HepG2 (cell line): ENCODE measurements around the gene SREBF1. TPM values are rescaled to one million over a fixed set of nuclear protein-coding genes. Genes with fewer than 3 reads are reported as not detected.

Experiments used
- HOXA3 ChIP-seq: sonication (generic); formaldehyde crosslinking; IDR thresholded peaks from 2 replicates; pipeline ENCODE4 v1.5.0; 2020; ENCODE audit warnings: missing genetic modification reagents
- MXI1 ChIP-seq: IDR thresholded peaks from 3 replicates; pipeline ENCODE4 v1.6.1; 2012; ENCODE audit warnings: low read depth, low read length, inconsistent platforms, borderline replicate concordance
- NFYB ChIP-seq: sonication (generic); formaldehyde crosslinking; IDR thresholded peaks from 2 replicates; pipeline ENCODE4 v1.4.0; 2020; ENCODE audit warnings: missing genetic modification reagents
- NR2F6 ChIP-seq, 2 experiments: IDR thresholded peaks; 2 replicates each; pipeline ENCODE4 v1.6.1; 2016; ENCODE audit warnings: antibody characterized with exemption in 1 of 2, mild to moderate bottlenecking in 1 of 2
- RXRA ChIP-seq: sonication (generic); formaldehyde crosslinking; IDR thresholded peaks from 2 replicates; pipeline ENCODE4 v1.5.1; 2020; ENCODE audit warnings: missing genetic modification reagents
- SALL1 ChIP-seq: sonication (generic); formaldehyde crosslinking; IDR thresholded peaks from 2 replicates; pipeline ENCODE4 v1.8.0; 2022; ENCODE audit warnings: mild to moderate bottlenecking, missing genetic modification reagents
- SAP130 ChIP-seq: IDR thresholded peaks from 2 replicates; pipeline ENCODE4 v1.6.1; 2016; ENCODE audit warnings: low read depth
- SP4 ChIP-seq: sonication (generic); formaldehyde crosslinking; IDR thresholded peaks from 2 replicates; pipeline ENCODE4 v1.8.1; 2023; ENCODE audit warnings: mild to moderate bottlenecking, missing genetic modification reagents
- STAG1 ChIP-seq: sonication (generic); formaldehyde crosslinking; IDR thresholded peaks from 2 replicates; pipeline ENCODE4 v1.4.0; 2020; ENCODE audit warnings: missing genetic modification reagents
- ZMYM3 ChIP-seq: sonication (generic); formaldehyde crosslinking; IDR thresholded peaks from 2 replicates; pipeline ENCODE4 v1.5.1; 2020; ENCODE audit warnings: mild to moderate bottlenecking, missing genetic modification reagents
- ZNF292 ChIP-seq: sonication (generic); formaldehyde crosslinking; IDR thresholded peaks from 2 replicates; pipeline ENCODE4 v1.8.1; 2022; ENCODE audit warnings: mild to moderate bottlenecking, low read depth, missing genetic modification reagents, borderline replicate concordance
- ZNF557 ChIP-seq: sonication (generic); formaldehyde crosslinking; IDR thresholded peaks from 2 replicates; pipeline ENCODE4 v1.4.0; 2020; ENCODE audit warnings: missing genetic modification reagents
- ZNF75D ChIP-seq: sonication (generic); formaldehyde crosslinking; IDR thresholded peaks from 2 replicates; pipeline ENCODE4 v1.8.1; 2023; ENCODE audit warnings: missing genetic modification reagents, mild to moderate bottlenecking, borderline replicate concordance
- ZSCAN30 ChIP-seq: sonication (generic); formaldehyde crosslinking; IDR thresholded peaks from 2 replicates; pipeline ENCODE4 v1.5.0; 2020; ENCODE audit warnings: mild to moderate bottlenecking, missing genetic modification reagents
- polyA plus RNA-seq, 8 experiments: library from polyadenylated mRNA; depleted of rRNA in 3 of 8; stranded (reverse) in 7 of 8; unstranded in 1 of 8; fragments of >200 nt; fragmentation: Illumina TruSeq in 4 of 8; extraction: Trizol in 4 of 8; gene quantifications; 2 replicates each; pipeline versions ENCODE4 v1.2.1 to v1.2.3, GENCODE V29; 2011 to 2016; ENCODE audit warnings: low read depth in 4 of 8, missing spikeins in 1 of 8, mixed read lengths in 1 of 8; ENCODE audit not compliant: insufficient read depth in 1 of 8
- total RNA-seq, 5 experiments: library from RNA; depleted of rRNA; stranded (reverse); fragments of >200 nt; fragmentation: Illumina TruSeq; extraction: Trizol; gene quantifications; 2 replicates each; pipeline ENCODE4 v1.2.3, GENCODE V29; 2016; ENCODE audit warnings: low read depth in 1 of 5
- TF ChIP-seq, protein P1 (sequence below): sonication (generic); formaldehyde crosslinking; IDR thresholded peaks from 2 replicates; pipeline ENCODE4 v1.4.0; 2020; ENCODE audit warnings: mild to moderate bottlenecking, missing genetic modification reagents
- TF ChIP-seq, protein P2 (sequence below), 2 experiments: sonication (generic) in 1 of 2; formaldehyde crosslinking in 1 of 2; IDR thresholded peaks; 2 replicates each; pipeline versions ENCODE4 v1.4.0 to v1.6.1; 2018 to 2020; ENCODE audit warnings: missing genetic modification reagents in 2 of 2, borderline replicate concordance in 1 of 2, low read depth in 1 of 2, mild to moderate bottlenecking in 1 of 2, missing biosample characterization in 1 of 2
- TF ChIP-seq, protein P3 (sequence below): sonication (generic); formaldehyde crosslinking; IDR thresholded peaks from 2 replicates; pipeline ENCODE4 v1.5.0; 2020; ENCODE audit warnings: mild to moderate bottlenecking, missing genetic modification reagents, moderate library complexity
- TF ChIP-seq, protein P4 (sequence below): sonication (generic); formaldehyde crosslinking; IDR thresholded peaks from 2 replicates; pipeline ENCODE4 v1.9.0; 2021; ENCODE audit warnings: missing genetic modification reagents, borderline replicate concordance
- TF ChIP-seq, protein P5 (sequence below): IDR thresholded peaks from 2 replicates; pipeline ENCODE4 v1.6.1; 2012; ENCODE audit warnings: inconsistent platforms

SREBF1 gene
- total and polyA plus RNA-seq, 2 of the 13 experiments (the other 11 are each of a cell fraction or from before 2014, with no cell fraction given): 34.3 to 38.0 TPM

DNA sequence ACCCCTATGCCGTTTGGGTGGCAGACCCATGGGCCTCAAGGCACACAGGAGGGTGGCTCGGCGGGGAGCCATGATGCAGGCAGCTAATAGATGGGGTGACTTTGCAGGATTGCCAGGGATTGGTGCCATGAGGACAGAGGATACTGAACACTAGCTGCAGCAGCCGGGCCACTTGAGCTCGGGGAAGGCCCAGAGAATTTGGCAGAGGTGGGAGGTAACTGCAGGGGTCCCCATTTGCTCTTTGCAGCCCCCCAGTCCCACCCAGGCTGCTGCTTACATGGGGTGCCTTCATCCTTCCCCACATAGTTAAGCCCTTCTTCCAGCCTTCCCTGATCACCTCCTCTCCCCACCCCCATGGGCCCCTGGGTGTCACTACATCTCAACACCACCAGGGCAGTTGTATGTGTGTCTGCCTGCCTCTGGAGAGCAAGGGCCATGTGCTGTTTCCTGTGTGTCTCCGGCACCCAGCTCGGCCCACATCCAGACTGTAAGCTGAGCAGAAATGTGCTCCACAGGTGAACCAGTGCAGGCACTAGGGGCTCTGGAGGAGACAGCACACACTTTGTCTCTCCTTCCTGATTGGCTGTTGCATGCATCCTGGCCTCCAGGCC is 52.0 kb downstream of the SREBF1 start (continued):
- TF ChIP-seq ZNF75D (CRISPR knock-in tag) (no peak), ZMYM3 (CRISPR knock-in tag) (0 out of 2 replicates have a peak, but pooled peaks have one; percentile 18), RXRA (CRISPR knock-in tag) (0 out of 2 replicates have a peak, but pooled peaks have one; percentile 12), NFYB (CRISPR knock-in tag) (0 out of 2 replicates have a peak, but pooled peaks have one; percentile 25), ZNF557 (no peak), ZNF292 (CRISPR knock-in tag) (peak; percentile 46; the same call in 1 of the 2 replicates), NR2F6 (IDR thresholded peaks at IDR 0.05) (no peak), NR2F6 (CRISPR knock-in tag; IDR thresholded peaks at IDR 0.05) (0 out of 2 replicates have a peak, but pooled peaks have one; percentile 31), SP4 (CRISPR knock-in tag) (0 out of 2 replicates have a peak, but pooled peaks have one; percentile 47), SALL1 (0 out of 2 replicates have a peak, but pooled peaks have one; percentile 35), STAG1 (CRISPR knock-in tag) (peak; percentile 22; the same call in 1 of the 2 replicates), SAP130 (CRISPR knock-in tag) (peak; percentile 72), ZSCAN30 (CRISPR knock-in tag) (no peak), HOXA3 (CRISPR knock-in tag) (peak; percentile 17; the same call in 1 of the 2 replicates), MXI1 (peak; percentile 45; the same call in 1 of the 3 replicates)
- TF ChIP-seq, protein P1, sequence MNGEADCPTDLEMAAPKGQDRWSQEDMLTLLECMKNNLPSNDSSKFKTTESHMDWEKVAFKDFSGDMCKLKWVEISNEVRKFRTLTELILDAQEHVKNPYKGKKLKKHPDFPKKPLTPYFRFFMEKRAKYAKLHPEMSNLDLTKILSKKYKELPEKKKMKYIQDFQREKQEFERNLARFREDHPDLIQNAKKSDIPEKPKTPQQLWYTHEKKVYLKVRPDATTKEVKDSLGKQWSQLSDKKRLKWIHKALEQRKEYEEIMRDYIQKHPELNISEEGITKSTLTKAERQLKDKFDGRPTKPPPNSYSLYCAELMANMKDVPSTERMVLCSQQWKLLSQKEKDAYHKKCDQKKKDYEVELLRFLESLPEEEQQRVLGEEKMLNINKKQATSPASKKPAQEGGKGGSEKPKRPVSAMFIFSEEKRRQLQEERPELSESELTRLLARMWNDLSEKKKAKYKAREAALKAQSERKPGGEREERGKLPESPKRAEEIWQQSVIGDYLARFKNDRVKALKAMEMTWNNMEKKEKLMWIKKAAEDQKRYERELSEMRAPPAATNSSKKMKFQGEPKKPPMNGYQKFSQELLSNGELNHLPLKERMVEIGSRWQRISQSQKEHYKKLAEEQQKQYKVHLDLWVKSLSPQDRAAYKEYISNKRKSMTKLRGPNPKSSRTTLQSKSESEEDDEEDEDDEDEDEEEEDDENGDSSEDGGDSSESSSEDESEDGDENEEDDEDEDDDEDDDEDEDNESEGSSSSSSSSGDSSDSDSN (CRISPR knock-in tag): peak; percentile 26; the same call in 1 of the 2 replicates
- TF ChIP-seq, protein P2, sequence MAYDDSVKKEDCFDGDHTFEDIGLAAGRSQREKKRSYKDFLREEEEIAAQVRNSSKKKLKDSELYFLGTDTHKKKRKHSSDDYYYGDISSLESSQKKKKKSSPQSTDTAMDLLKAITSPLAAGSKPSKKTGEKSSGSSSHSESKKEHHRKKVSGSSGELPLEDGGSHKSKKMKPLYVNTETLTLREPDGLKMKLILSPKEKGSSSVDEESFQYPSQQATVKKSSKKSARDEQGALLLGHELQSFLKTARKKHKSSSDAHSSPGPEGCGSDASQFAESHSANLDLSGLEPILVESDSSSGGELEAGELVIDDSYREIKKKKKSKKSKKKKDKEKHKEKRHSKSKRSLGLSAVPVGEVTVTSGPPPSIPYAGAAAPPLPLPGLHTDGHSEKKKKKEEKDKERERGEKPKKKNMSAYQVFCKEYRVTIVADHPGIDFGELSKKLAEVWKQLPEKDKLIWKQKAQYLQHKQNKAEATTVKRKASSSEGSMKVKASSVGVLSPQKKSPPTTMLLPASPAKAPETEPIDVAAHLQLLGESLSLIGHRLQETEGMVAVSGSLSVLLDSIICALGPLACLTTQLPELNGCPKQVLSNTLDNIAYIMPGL (CRISPR knock-in tag; IDR thresholded peaks at IDR 0.05; ENCODE audit: borderline replicate concordance in 1 of 2, low read depth in 1 of 2): 0 out of 4 replicates have a peak, but pooled peaks of 1 of the 2 experiments have one; percentile 36
- TF ChIP-seq, protein P3, sequence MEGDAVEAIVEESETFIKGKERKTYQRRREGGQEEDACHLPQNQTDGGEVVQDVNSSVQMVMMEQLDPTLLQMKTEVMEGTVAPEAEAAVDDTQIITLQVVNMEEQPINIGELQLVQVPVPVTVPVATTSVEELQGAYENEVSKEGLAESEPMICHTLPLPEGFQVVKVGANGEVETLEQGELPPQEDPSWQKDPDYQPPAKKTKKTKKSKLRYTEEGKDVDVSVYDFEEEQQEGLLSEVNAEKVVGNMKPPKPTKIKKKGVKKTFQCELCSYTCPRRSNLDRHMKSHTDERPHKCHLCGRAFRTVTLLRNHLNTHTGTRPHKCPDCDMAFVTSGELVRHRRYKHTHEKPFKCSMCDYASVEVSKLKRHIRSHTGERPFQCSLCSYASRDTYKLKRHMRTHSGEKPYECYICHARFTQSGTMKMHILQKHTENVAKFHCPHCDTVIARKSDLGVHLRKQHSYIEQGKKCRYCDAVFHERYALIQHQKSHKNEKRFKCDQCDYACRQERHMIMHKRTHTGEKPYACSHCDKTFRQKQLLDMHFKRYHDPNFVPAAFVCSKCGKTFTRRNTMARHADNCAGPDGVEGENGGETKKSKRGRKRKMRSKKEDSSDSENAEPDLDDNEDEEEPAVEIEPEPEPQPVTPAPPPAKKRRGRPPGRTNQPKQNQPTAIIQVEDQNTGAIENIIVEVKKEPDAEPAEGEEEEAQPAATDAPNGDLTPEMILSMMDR (CRISPR knock-in tag): peak; percentile 33; the same call in 1 of the 2 replicates
- TF ChIP-seq, protein P4, sequence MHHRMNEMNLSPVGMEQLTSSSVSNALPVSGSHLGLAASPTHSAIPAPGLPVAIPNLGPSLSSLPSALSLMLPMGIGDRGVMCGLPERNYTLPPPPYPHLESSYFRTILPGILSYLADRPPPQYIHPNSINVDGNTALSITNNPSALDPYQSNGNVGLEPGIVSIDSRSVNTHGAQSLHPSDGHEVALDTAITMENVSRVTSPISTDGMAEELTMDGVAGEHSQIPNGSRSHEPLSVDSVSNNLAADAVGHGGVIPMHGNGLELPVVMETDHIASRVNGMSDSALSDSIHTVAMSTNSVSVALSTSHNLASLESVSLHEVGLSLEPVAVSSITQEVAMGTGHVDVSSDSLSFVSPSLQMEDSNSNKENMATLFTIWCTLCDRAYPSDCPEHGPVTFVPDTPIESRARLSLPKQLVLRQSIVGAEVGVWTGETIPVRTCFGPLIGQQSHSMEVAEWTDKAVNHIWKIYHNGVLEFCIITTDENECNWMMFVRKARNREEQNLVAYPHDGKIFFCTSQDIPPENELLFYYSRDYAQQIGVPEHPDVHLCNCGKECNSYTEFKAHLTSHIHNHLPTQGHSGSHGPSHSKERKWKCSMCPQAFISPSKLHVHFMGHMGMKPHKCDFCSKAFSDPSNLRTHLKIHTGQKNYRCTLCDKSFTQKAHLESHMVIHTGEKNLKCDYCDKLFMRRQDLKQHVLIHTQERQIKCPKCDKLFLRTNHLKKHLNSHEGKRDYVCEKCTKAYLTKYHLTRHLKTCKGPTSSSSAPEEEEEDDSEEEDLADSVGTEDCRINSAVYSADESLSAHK: no peak
- TF ChIP-seq, protein P5, sequence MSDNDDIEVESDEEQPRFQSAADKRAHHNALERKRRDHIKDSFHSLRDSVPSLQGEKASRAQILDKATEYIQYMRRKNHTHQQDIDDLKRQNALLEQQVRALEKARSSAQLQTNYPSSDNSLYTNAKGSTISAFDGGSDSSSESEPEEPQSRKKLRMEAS: peak; percentile 65
